GM19397 (cell line): ENCODE data around the gene PSMB5.

Experiments used
- ATAC-seq: cut with Tn5 transposase; IDR thresholded peaks from one replicate; pipeline ENCODE4 v1.9.1; 2021; ENCODE audit warnings: mild to moderate bottlenecking, moderate library complexity; ENCODE audit not compliant: unreplicated experiment

The PSMB5 gene

DNA sequence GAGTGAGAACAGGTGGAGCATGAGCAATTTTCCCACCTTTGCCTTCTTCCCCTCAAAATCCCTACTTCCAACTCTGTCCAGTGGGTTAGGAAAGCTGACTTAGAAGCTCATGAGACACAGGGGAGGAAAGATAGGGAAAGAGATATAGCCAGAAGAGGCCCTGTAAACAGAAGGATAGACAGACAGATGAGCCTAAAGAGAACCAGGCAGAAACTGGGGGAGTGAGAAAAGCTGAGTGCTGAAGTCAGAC is 57.3 kb downstream of the PSMB5 start:
- ATAC-seq = no peak

DNA sequence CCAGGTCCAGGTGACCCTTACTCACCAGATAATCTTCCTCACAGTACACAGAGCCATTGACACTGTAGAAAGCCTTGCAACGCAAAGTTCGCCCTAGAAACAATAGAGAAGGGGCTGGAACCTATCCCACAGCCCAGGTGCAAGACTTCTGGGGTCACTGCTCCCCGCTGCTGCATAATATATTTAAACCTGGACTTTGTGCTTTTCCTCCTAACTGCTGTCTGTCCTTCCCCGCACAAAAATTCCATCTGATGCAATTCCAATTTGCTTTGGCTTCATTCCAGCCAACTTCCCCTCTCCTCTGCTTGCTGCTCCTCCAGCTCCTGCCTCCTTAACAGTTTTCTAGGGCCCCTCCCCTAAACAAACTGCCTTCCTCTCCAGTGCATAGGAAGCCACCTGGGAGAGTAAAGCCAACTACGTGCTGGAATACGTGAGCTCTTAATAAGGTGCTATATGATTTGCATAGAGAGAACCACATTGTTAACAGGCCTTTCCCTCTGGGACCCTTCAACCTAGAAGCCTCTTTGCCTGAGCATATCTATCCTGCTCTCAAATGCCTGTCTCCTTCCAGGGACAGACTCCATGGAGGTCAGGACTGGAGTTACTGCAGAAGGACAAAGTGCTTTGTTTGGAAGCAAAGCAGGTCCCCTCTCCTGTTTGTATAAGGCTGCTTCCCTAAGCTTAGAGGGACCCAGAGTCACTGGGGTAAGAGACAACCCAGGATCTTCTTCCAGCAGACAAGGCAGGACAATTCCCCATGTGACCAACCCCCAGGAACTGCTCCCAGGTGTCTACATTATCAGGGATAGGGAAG is 57.9 kb downstream of the PSMB5 start:
- ATAC-seq = no peak
